Stimulated activated CD8-positive, alpha-beta memory T cell treated with anti-CD3 and anti-CD28 coated beads, Interleukin-12 subunit alpha, Interleukin-12 subunit beta, amount 100 ng/mL, for 4 hours (primary cell): ENCODE measurements around the gene MGAM2.
"Not testable (repeated sequence)": the region's sequence is repeated elsewhere in the genome, so short reads cannot be mapped to it uniquely, and the experiment has no call there.

Source experiments
- DNase-seq: peaks from one replicate; pipeline ENCODE4 v3.0.0-alpha.2; 2020; ENCODE audit warnings: low read depth

The MGAM2 gene

GRCh38 chr7:142111499-142111898, at the start of gene MGAM2:
Gene MGAM2 (plus strand): TSS chr7:142111718. CDS start chr7:142116874, 5,156 bp downstream.
- DNase-seq: no peak

- DNase-seq: no peak
Measured at GRCh38 chr7:142063551-142064442, 47.7 kb upstream of the MGAM2 start.

GRCh38 chr7:142066536-142066935, 45.0 kb upstream of the MGAM2 start:
- DNase-seq: no peak

- no peak for DNase-seq
Measured at GRCh38 chr7:142077762-142078161, 33.8 kb upstream of the MGAM2 start.

GRCh38 chr7:142083605-142084004, 27.9 kb upstream of the MGAM2 start:
- no peak for DNase-seq

- no peak for DNase-seq
Measured at GRCh38 chr7:142085428-142085827, 26.1 kb upstream of the MGAM2 start.

GRCh38 chr7:142088022-142088714, 23.4 kb upstream of the MGAM2 start:
- DNase-seq: no peak

- no peak for DNase-seq
Measured at GRCh38 chr7:142089035-142089434, 22.5 kb upstream of the MGAM2 start.

- DNase-seq: no peak
Measured at GRCh38 chr7:142091961-142092360, 19.6 kb upstream of the MGAM2 start.

- no peak for DNase-seq
Measured at GRCh38 chr7:142094861-142095260, 16.7 kb upstream of the MGAM2 start.

- DNase-seq: no peak
Measured at GRCh38 chr7:142097571-142097970, 13.9 kb upstream of the MGAM2 start.

- DNase-seq: no peak
Measured at GRCh38 chr7:142098004-142098403, 13.5 kb upstream of the MGAM2 start.

- DNase-seq: not testable (repeated sequence)
Measured at GRCh38 chr7:142099347-142099746, 12.2 kb upstream of the MGAM2 start.

GRCh38 chr7:142100634-142101033, 10.9 kb upstream of the MGAM2 start:
- no peak for DNase-seq

GRCh38 chr7:142101794-142102193, 9.7 kb upstream of the MGAM2 start:
- not testable (repeated sequence) for DNase-seq

GRCh38 chr7:142104550-142105527, 6.7 kb upstream of the MGAM2 start:
- DNase-seq: no peak

- no peak for DNase-seq
Measured at GRCh38 chr7:142108728-142109505, 2.6 kb upstream of the MGAM2 start.

GRCh38 chr7:142110098-142110497, 1.4 kb upstream of the MGAM2 start:
- no peak for DNase-seq

GRCh38 chr7:142110638-142111037, 880 bp upstream of the MGAM2 start:
- no peak for DNase-seq

- DNase-seq: no peak
Measured at GRCh38 chr7:142112086-142112485, 568 bp downstream of the MGAM2 start.

GRCh38 chr7:142114207-142114606, 2.7 kb downstream of the MGAM2 start:
- DNase-seq: no peak
